Renal cortex interstitium (tissue), 15 donors: ENCODE data around the gene GCFC2. TPM values are rescaled to one million over a fixed set of nuclear protein-coding genes. Genes with fewer than 3 reads are reported as not detected.
"Not testable (repeated sequence)": the region's sequence is repeated elsewhere in the genome, so short reads cannot be mapped to it uniquely, and the experiment has no call there.

Experiments
- DNase-seq, 11 donors: peaks; one replicate each; pipeline ENCODE4 v3.0.0-alpha.2; 2013; ENCODE audit warnings: low read depth in 9 of 11, low spot score in 4 of 11; ENCODE audit errors: extremely low read depth in 1 of 11
- long read RNA-seq, 16 experiments: transcript quantifications; one replicate each; lab custom pipeline, GENCODE V29; 2026
- polyA plus RNA-seq, 3 donors: library from polyadenylated mRNA; unstranded; fragments of 120-200 nt; gene quantifications; one replicate each; pipeline ENCODE4 v1.2.1, GENCODE V29; 2013; ENCODE audit not compliant: insufficient read length in 3 of 3

The GCFC2 gene
- 10 to 100 TPM; 37.5 to 53.4 (median 53.2) TPM for polyA plus RNA-seq
- long read RNA-seq, donor 1, partial matches to known transcripts = 0 of 1 reads
- long read RNA-seq, donor 1, other reads (novel, unspliced or antisense) = 0 of 1 reads
- long read RNA-seq, donor 2, partial matches to known transcripts = 0 of 2 reads
- long read RNA-seq, donor 2, other reads (novel, unspliced or antisense) = 0 of 2 reads
- long read RNA-seq, donor 3, full-length matches to known transcripts = 9 of 16 reads
- long read RNA-seq, donor 3, partial matches to known transcripts = 7 of 16 reads
- long read RNA-seq, donor 3, other reads (novel, unspliced or antisense) = 0 of 16 reads
- long read RNA-seq, donor 4, full-length matches to known transcripts = 3 of 3 reads
- long read RNA-seq, donor 4, partial matches to known transcripts = 0 of 3 reads
- long read RNA-seq, donor 4, other reads (novel, unspliced or antisense) = 0 of 3 reads
- long read RNA-seq, donor 5 = 0 reads
- long read RNA-seq, donor 6, full-length matches to known transcripts = 6 of 6 reads
- long read RNA-seq, donor 6, partial matches to known transcripts = 0 of 6 reads
- long read RNA-seq, donor 6, other reads (novel, unspliced or antisense) = 0 of 6 reads
- long read RNA-seq, donor 7, partial matches to known transcripts = 0 of 4 reads
- long read RNA-seq, donor 7, other reads (novel, unspliced or antisense) = 0 of 4 reads
- long read RNA-seq, donor 8, full-length matches to known transcripts = 2 of 19 reads
- long read RNA-seq, donor 8, partial matches to known transcripts = 17 of 19 reads
- long read RNA-seq, donor 8, other reads (novel, unspliced or antisense) = 0 of 19 reads
- long read RNA-seq, donor 9, full-length matches to known transcripts = 5 of 5 reads
- long read RNA-seq, donor 9, partial matches to known transcripts = 0 of 5 reads
- long read RNA-seq, donor 9, other reads (novel, unspliced or antisense) = 0 of 5 reads
- long read RNA-seq, donor 10, full-length matches to known transcripts = 3 of 3 reads
- long read RNA-seq, donor 10, partial matches to known transcripts = 0 of 3 reads
- long read RNA-seq, donor 10, other reads (novel, unspliced or antisense) = 0 of 3 reads
- long read RNA-seq, donor 11, full-length matches to known transcripts = 2 of 2 reads
- long read RNA-seq, donor 11, partial matches to known transcripts = 0 of 2 reads
- long read RNA-seq, donor 11, other reads (novel, unspliced or antisense) = 0 of 2 reads
- long read RNA-seq, donor 12 = 0 reads
- long read RNA-seq, donor 13, full-length matches to known transcripts = 13 of 20 reads
- long read RNA-seq, donor 13, partial matches to known transcripts = 7 of 20 reads
- long read RNA-seq, donor 13, other reads (novel, unspliced or antisense) = 0 of 20 reads
- long read RNA-seq, donor 14, full-length matches to known transcripts = 1 of 1 reads
- long read RNA-seq, donor 14, partial matches to known transcripts = 0 of 1 reads
- long read RNA-seq, donor 14, other reads (novel, unspliced or antisense) = 0 of 1 reads
- long read RNA-seq, donor 15, full-length matches to known transcripts = 2 of 2 reads
- long read RNA-seq, donor 15, partial matches to known transcripts = 0 of 2 reads
- long read RNA-seq, donor 15, other reads (novel, unspliced or antisense) = 0 of 2 reads
- long read RNA-seq, donor 16, full-length matches to known transcripts = 9 of 22 reads
- long read RNA-seq, donor 16, partial matches to known transcripts = 8 of 22 reads
- long read RNA-seq, donor 16, other reads (novel, unspliced or antisense) = 5 of 22 reads

DNA sequence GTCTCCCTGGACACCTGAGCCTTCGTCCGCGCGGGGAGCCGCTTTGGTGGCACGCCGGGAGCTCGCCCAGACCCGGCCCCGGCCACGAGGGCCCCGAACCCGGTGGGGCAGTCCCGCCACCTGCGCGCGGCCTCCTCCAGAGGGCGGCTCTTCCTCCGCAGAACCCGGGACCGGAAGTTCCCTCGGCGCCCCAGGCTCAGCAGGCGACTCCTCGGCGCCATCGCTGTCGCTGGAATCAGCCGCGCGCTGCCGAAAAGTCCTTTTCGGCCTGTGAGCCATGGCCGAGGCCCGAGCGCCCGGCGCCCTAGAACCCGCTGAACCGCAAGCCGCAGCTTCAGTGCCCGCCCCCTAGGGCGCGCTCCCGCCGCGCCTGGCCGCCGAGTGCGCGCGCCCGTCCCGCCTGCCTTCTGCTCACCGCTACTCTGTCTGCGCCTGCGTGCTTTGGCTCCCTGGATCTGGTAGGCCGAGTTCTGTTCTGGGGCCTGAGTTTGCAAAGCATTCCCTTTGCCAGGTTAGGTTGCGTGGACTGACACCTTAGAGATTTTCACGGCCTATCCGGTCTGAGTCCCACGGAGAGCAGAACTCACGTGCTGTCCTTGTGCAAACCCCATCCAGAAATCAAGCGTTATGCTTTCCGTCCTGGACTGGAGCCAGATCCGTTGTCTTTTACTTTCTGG, at the start of gene GCFC2:
Gene GCFC2, minus strand, starts transcription at position 339 of the 677 bp plus-strand sequence. Its CDS starts 60 bp downstream, at position 279.
- peak; percentile 62 to 85 (median 78) for DNase-seq

DNA sequence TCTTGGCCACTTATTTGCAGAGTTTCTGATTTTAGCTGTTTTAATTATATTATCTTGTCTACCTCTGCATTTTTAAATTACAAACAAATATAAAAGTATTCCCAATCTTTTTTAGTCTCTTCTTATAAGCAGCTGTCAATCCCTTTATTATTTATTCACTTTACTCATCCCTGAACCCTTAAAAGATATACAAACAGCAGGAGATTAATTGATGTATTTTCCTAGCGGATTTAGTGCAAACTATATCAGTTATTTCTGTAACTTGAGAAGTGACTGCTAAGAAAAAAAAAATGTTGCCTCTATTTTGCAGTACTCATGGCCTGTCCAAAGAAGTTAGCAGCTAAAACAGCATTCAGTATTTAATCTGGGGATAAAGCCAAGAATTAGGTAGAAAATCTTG, 42.1 kb upstream of the GCFC2 start:
- DNase-seq = no peak

DNA sequence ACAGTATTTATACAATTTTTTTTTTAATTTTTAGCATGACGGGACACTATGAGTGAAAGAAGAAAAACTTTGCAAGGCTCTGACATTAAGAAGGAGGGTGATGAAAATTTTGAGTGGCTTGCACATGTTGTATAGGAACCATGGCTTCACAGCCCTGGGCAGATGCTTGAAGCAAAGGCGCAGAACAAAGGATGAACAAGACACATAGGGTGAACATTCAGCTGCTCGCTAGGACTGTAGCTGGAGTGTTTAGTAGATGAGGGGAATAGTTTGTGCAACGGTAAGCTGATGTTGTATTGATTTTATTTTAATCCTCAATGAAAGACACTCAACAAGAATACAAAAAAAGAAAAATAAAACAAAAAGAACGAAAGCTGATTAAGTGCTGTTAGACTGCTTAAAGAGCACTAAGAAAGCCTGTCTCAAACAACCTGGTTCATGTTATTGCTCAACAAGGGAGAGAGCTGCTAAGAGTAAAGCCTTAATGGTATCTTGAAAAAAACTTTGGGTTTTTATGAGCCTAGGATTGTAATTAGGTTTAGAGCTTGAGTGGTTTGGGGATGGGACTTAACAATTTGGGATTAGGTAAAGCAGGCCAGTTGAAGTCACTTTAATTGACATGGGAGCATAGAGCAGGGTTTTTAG, 41.2 kb upstream of the GCFC2 start:
- no peak for DNase-seq

DNA sequence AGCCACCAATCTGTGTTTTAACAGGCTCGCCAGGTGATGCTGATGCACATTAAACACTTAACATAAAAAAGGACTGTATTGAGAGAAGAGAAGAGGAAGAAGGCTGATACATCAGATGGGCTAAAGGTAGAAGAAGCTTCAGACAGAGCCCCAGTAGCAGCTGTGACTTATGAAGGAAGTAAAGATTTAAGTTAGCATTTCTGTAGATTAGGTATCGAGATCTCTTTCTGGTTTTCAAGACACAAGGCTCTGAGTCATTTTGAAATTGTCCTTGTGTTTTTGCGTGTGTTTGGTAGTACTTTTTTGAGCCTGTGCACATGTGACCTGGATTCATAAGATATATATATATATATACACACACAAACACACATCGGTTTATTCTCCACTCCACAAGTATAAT, 40.6 kb upstream of the GCFC2 start:
- no peak for DNase-seq

DNA sequence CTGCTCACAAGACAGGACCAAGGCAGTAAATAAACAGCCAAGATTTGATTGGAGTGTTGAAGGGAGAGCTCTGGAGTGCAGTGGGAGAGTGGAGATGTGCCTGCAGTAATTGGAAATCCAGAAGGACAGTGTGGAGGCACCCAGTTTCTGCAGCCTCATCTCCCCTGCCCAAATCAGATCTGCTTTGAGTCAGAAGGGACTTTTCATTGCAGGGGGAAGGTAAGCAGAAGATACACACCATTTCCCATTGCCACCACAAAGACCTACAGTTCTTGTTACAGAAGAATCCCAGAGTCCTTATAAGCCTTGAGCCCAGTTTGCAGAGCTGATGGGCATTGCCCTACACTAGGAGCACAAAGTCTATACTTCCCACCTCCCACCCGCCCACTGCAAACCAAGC, 27.2 kb upstream of the GCFC2 start:
- no peak for DNase-seq

DNA sequence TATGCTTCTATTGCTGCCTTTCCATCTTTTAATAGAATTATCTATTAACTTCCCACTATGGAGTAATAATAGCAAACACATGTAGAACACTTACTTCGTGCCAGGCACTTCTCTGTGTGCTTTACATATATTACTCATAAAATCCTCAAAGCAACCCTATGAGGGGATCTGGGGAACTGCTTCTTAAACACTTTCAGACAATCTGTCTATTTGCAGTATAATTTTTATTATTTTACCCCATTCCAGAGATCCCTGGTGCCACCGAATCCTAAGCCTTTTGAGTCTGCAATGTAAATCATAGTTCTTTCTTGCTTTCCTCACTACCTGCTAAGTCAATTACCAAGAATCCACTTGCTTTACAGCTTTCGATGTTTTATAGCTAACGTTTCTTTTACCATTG, 25.6 kb upstream of the GCFC2 start:
- DNase-seq = no peak

DNA sequence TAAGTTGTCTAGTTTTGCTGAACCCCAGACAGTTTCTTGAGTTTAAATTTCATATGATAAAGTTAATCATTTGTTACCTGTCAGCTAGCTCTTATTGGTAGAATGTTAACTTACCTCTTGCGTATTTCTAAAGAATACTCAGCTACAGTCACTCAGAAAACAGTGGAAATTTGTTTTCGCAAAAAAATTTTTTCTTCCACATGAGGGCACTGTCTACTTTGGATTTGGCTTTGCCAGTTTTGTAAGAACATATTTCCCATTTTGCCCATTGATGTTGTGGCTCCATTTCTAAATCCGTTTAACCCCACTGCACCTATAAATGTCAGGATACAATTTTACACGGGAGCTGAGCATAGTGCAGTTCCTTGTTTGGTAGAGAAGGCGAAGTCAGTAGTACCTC, 19.1 kb upstream of the GCFC2 start:
- no peak for DNase-seq

DNA sequence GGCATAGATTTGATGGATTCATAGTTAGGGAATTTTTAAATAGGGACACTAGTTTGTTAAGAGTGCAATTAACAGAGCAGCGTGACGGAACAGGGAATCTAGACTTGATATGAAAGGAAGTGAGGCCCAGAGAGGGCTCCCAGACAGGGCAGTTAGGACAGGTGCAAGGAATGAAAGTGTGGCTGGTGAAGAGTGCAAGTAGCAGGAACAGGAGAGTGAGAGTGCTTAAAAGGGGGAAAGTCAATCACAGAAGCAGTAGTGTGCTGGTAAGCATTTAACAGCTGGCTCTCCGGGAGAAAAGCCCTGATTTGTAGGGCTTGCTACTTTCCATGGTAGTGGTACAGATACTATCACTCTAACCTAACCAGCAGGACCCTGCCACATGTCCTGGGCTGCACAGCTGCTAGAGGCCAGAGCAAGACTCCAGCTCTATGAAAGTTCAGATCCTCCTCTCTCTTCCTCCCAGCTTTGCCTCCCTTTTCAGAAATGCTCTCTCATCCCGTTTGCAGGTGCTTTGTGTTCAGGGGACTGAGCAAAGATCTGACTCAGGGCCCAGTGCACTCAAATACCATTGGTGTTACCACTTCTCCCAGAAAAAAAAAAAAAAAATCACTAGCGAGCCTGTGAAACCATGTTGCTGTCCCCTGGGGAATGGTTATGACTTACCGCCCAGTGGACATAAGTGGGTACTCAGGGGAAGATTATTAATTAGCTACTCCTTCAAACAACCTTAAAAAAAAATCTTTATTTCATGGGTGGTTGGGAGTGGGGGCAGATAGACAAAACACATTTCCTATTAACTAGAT, 18.1 kb upstream of the GCFC2 start:
- no peak for DNase-seq

DNA sequence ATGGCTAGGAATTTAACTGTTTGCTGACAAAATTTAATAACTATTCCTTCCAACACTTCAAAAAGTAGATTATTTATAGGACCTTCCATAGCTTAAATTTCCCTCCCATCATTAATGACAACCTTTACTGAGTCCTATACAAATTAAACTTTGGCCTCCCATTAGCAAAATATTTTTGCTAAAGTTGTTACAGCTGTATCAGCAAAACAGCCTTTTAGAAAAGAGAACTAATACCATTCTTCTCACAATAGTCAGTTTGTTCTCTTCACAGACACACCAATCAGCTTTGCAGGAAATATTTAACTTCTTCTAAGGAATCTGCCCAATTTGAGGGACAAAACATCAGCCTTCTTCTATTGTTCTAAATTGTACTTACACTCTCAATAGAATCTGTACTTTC, 12.0 kb upstream of the GCFC2 start:
- DNase-seq = no peak

DNA sequence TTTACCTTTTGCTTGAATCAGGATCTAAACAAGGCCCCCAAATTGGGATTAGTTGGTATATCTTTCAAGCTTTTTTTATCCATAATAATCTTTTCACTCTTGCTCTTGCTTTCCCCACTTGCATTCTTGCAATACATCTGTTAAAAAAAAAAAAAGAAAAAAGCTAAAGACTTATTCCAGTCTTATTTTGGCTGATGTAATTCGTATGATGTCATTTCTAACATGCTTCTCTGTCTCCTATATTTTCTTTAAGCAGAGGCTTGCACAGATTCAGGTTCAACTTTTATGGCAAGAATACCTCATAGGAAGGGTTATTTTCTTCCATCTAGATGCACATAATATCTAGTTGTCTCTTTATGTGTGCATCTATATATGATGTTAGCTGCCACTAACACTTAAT, 9.8 kb upstream of the GCFC2 start:
- DNase-seq = no peak

DNA sequence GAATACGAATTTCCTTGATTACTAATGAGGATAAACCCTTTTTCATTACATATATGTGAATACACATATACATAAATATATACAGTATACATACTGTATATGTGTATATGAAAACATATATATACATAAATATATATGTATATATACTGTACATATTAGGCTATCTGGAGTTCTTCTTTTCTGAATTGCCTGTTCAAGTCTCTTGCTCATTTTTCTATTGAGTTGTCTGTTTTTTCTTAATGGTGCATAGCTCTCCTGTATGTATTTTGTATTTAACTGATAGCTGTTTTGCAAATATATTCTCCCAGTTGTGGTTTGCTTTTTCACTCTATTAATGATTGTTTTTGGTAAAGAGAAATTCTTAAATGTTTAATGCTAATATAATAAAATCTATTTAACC, 8.9 kb upstream of the GCFC2 start:
- no peak for DNase-seq

DNA sequence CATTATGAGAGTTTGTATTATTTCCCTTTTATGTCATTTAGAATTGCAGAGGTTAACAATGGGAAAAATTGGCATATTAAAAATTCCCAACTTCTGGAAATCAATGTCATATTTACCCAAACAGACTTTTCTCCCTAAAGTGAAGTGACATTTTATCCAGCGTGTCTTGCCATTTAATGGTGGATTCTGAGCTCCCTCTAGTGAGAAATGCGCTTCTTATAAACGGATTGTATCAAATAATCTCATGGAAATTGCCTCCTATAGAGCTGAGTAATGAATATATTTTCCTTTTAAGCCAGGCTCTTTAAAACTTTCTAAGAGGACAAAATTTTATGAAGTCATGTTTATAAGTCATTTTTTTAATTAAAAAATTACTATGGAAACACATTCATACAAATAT, 5.7 kb upstream of the GCFC2 start:
- no peak for DNase-seq

DNA sequence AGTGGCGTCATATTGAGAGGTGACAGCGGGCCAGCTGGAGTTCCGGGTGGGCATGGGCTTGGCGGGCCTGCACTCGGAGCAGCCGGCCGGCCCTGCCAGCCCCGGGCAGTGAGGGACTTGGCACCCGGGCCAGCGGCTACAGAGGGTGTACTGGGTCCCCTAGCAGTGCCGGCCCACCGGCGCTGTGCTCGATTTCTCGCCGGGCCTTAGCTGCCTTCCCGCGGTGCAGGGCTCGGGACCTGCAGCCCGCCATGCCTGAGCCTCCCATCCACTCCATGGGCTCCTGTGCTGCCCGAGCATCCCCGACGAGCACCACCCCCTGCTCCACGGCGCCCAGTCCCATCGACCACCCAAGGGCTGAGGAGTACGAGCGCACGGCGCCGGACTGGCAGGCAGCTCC, 875 bp upstream of the GCFC2 start:
- not testable (repeated sequence) for DNase-seq

DNA sequence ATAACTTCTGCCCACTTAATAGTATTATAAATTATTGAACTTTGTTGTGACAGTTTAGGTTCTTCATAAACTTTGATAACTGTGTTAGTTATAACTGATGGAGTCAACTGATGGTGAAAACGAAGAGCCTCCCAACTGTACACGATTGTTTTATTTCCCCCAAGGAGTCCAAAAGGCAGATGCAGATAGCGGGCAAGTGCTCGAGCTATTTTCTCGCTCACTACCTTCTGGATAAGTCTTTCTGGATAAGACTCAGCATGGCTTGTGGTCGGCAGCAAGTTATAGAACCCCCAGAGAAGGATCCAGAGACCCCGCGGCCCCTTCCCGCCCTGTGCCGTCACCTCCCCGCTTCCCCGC, 517 bp downstream of the GCFC2 start:
- peak in 2 of 11 donors; percentile 13 to 28 for DNase-seq

DNA sequence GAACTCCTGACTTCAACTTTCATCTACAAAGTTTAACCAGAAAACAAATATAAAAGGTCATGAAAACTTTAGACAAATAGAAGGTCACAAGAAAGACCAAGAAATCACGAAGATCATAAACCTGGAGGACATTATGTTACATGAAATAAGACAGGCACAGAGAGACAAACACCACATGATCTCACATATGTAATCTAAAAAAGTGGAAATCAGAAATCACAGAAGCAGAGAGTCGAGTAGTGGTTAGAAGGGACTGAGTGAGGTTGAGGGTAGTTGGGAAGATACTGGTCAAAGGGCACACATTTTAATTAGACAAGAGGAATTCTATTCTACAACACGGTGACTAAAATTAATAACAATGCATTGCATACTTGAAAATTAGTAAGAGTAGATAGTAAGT, 1.4 kb downstream of the GCFC2 start:
- DNase-seq = no peak

DNA sequence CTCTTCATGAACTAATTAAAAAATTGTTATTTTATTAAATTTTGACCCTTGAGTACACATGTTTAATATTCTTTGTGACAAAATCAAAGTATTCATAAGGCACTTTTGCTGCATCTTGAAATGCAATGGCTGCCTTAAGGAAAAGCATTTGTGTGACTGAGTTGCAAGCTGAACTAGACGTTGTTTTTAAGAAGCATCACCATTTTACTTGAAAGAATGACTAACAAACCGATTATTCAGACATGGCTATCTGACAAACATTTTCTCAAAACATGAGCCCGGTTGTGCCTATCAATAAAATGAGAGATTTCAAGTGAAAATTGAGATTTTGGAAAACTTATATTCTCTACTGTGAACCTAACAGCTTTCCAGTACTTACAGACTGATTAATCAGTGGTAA, 2.8 kb downstream of the GCFC2 start:
- DNase-seq = no peak

DNA sequence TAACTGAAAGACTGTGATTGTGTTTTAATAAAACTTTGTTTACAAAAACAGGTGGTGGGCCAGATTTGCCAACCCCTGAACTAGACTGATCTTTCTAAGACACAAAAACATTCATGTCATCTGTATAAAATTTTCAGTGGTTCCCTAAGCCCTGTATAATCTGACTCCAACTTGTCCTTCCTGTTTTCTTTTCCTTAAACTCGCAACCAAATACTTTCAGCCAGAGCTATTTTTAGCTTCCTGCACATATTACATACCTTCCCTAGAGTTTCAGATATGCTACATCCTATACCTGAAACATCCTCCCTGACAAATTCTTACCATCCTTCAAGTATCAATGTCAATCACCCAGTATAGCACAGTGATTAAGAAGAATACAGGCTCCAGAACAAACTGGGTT, 4.8 kb downstream of the GCFC2 start:
- no peak for DNase-seq
